GM18502 (cell line): ENCODE data around the gene ZNF350.
"Not testable (repeated sequence)": the region's sequence is repeated elsewhere in the genome, so short reads cannot be mapped to it uniquely, and the experiment has no call there.

Source experiments
- ATAC-seq: cut with Tn5 transposase; IDR thresholded peaks from one replicate; pipeline ENCODE4 v1.9.1; 2021; ENCODE audit warnings: mild to moderate bottlenecking; ENCODE audit not compliant: unreplicated experiment, poor library complexity

Gene ZNF350

GRCh38 chr19:51976852-51977251 is 9.8 kb downstream of the ZNF350 start:
- no peak for ATAC-seq

- not testable (repeated sequence) for ATAC-seq
These were observed 10.9 kb downstream of the ZNF350 start for GRCh38 chr19:51975787-51976186.

- no peak for ATAC-seq
These were observed 15.0 kb downstream of the ZNF350 start for GRCh38 chr19:51971624-51972023.

GRCh38 chr19:51970718-51971117 is 15.9 kb downstream of the ZNF350 start:
- ATAC-seq, result no peak

GRCh38 chr19:51965583-51965982 is 21.1 kb downstream of the ZNF350 start:
- no peak for ATAC-seq

- ATAC-seq, result not testable (repeated sequence)
These were observed 25.9 kb downstream of the ZNF350 start for GRCh38 chr19:51960621-51961233.

GRCh38 chr19:51959791-51960190 is 26.8 kb downstream of the ZNF350 start:
- no peak for ATAC-seq

GRCh38 chr19:51957846-51958245 is 28.8 kb downstream of the ZNF350 start:
- ATAC-seq, result not testable (repeated sequence)

- ATAC-seq, result no peak
These were observed 37.7 kb downstream of the ZNF350 start for GRCh38 chr19:51948975-51949374.

- no peak for ATAC-seq
These were observed 40.0 kb downstream of the ZNF350 start for GRCh38 chr19:51946602-51947001.

GRCh38 chr19:51944798-51945552 is 41.7 kb downstream of the ZNF350 start:
- ATAC-seq, result no peak

GRCh38 chr19:51938936-51939335 is 47.7 kb downstream of the ZNF350 start:
- no peak for ATAC-seq

- ATAC-seq, result no peak
These were observed 54.7 kb downstream of the ZNF350 start for GRCh38 chr19:51931921-51932320.

GRCh38 chr19:51927859-51928258 is 58.8 kb downstream of the ZNF350 start:
- no peak for ATAC-seq

- ATAC-seq, result peak; percentile 84
These were observed 59.6 kb downstream of the ZNF350 start, which contains the start of gene ZNF613 for GRCh38 chr19:51926784-51927741. Gene ZNF613, plus strand, starts transcription at chr19:51927472. Its CDS starts 8,749 bp downstream, at chr19:51936221.

- ATAC-seq, result no peak
These were observed 60.2 kb downstream of the ZNF350 start for GRCh38 chr19:51926426-51926783.

- no peak for ATAC-seq
These were observed 64.7 kb downstream of the ZNF350 start for GRCh38 chr19:51921949-51922348.

- no peak for ATAC-seq
These were observed 67.0 kb downstream of the ZNF350 start for GRCh38 chr19:51919606-51920005.

GRCh38 chr19:51916167-51916566 is 70.5 kb downstream of the ZNF350 start:
- no peak for ATAC-seq

GRCh38 chr19:51915324-51915867 is 71.2 kb downstream of the ZNF350 start:
- no peak for ATAC-seq
